ENCODE measurements around the gene LAMC3. TPM values are rescaled to one million over a fixed set of nuclear protein-coding genes. Genes with fewer than 3 reads are reported as not detected.

Gene LAMC3
- total RNA-seq, 6 experiments from 2014 or later: 2.7 to 14.3 (median 3.7) TPM

GRCh38 chr9:131072107-131072870 lies 63.3 kb downstream of the LAMC3 start:
- H3K4me1 ChIP-seq: peaks cover 0 to 10% (median 0%) of the 10 kb centered on the region in 4 donors
- H3K4me3 ChIP-seq: no peak overlapping the region
- no peaks in the 10 kb centered on the region for H3K36me3 ChIP-seq
- TF ChIP-seq, protein P1, sequence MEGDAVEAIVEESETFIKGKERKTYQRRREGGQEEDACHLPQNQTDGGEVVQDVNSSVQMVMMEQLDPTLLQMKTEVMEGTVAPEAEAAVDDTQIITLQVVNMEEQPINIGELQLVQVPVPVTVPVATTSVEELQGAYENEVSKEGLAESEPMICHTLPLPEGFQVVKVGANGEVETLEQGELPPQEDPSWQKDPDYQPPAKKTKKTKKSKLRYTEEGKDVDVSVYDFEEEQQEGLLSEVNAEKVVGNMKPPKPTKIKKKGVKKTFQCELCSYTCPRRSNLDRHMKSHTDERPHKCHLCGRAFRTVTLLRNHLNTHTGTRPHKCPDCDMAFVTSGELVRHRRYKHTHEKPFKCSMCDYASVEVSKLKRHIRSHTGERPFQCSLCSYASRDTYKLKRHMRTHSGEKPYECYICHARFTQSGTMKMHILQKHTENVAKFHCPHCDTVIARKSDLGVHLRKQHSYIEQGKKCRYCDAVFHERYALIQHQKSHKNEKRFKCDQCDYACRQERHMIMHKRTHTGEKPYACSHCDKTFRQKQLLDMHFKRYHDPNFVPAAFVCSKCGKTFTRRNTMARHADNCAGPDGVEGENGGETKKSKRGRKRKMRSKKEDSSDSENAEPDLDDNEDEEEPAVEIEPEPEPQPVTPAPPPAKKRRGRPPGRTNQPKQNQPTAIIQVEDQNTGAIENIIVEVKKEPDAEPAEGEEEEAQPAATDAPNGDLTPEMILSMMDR (IDR thresholded peaks at IDR 0.05): no peak
- intact Hi-C loops (cut with DNase I): no loop called here
- ATAC-seq (no peak), DNase-seq (no peak)
- no peaks in the 10 kb centered on the region for H3K27me3 ChIP-seq
- H3K27ac ChIP-seq: no peak overlapping the region
- WGBS (ENCODE audit: insufficient coverage, low coverage, low lambda C conversion rate, missing lambda C conversion rate): 91% methylated on average over 6 of the region's 16 CpGs
- H3K9me3 ChIP-seq: no peaks in the 10 kb centered on the region

GRCh38 chr9:131072871-131073237 lies 63.9 kb downstream of the LAMC3 start:
- DNase-seq: no peak
- Histone ChIP-seq H3K9me3 (no peaks in the 10 kb centered on the region), H3K4me3 (no peak overlapping the region), H3K27ac (no peak overlapping the region), H3K36me3 (no peaks in the 10 kb centered on the region), H3K27me3 (no peaks in the 10 kb centered on the region), H3K4me1 (peaks cover 0 to 9% (median 0%) of the 10 kb centered on the region in 4 donors)
- intact Hi-C loops (cut with DNase I): no loop called here
- 80% methylated on average over 4 of the region's 9 CpGs for WGBS (ENCODE audit: insufficient coverage, low coverage, low lambda C conversion rate, missing lambda C conversion rate)
- TF ChIP-seq, protein P1 (IDR thresholded peaks at IDR 0.05): no peak
- no peak for ATAC-seq

DNA sequence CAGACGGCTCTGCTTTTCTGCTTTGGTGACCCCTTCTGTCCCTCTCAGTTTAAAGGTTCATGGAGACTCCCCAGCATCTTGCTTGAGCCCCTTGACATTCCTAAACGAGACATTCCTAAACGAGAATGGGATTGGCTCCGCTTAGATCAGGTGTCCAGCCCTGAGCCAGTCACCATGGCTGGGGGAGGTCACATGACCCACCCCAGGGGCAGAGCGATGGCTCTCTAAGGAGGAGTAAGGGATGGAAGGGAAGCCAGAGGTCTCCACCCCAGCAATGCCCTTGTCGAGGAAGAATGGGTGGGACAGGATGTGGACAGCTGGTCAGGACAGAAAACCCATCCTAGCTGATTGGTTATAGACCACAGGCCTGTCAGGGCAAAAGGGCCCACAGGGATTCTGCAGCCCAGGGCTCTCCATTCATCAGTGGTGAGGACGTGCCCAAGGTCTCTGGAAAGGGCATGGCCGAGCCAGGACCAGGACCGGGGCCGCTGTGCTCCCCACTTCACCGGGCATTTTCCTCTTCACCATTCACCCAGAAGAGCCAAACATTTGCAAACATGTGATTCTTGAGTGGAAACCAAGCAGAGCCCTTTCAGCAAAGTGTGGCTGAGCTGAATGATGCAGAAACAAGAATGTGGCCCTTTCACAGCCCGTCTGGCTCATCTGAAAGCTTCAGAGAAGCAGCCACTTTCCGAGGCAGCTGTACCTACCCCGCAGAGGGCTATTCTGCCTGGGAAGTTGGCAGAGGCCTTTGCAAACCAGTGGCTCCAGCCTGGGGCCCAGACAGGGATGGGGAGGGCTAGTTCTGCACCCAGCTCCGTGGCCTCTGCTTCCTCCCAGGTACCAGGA lies 67.6 kb downstream of the LAMC3 start:
- DNase-seq: no peak
- no peaks in the 10 kb centered on the region for H3K9me3 ChIP-seq
- H3K27me3 ChIP-seq: no peaks in the 10 kb centered on the region
- H3K27ac ChIP-seq: no peak overlapping the region
- 52% methylated on average over 5 of the region's 15 CpGs for WGBS (ENCODE audit: insufficient coverage, low coverage, low lambda C conversion rate, missing lambda C conversion rate)
- H3K36me3 ChIP-seq: no peaks in the 10 kb centered on the region
- no peaks in the 10 kb centered on the region for H3K4me1 ChIP-seq
- no peak for ATAC-seq
- no peak for TF ChIP-seq POLR2A (IDR thresholded peaks at IDR 0.05)
- TF ChIP-seq, protein P1 (IDR thresholded peaks at IDR 0.05): no peak
- intact Hi-C loops (cut with DNase I): no loop called here
- no peak overlapping the region for H3K4me3 ChIP-seq

DNA sequence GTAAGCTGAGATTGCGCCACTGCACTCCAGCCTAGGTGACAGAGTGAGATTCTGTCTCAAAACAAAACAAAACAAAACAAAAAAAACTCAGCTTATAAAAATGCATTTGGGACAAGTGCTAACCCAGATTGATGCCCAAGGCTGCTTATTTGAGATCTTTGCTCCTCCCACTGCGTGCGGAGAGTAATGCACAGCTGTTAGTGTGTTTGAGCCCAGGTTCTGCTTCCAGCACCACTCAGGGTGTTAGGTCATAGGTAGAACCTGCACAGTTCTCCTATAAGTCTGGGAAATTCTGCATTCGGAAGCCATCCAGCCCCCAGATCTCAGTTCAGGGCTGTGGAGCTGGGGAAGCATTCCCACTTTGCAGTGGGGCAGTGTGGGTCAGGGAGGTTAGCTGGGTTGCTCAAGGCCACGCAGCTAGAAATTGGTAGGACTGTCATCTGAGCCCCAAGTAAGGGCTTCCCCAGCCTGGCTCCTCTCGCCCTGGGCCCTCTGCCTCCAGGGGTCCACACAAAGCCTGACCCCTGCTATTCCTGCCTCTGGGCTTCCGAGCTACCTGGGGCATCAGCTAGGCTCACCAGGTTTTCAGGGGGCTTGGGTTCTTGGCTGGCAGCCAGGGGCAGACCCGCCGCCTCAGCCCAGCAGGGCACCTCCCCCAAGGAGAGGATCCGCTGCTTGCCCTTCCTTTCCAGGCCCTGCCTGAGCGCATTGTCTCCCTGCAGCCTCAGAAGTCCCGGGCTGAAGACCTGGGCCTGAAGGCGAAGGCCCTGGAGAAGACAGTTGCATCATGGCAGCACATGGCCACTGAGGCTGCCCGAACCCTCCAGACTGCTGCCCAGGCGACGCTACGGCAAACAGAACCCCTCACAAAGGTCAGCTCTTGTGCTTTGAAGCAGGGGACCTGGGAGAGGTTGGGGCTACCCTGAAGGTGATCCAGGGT lies 69.7 kb downstream of the LAMC3 start:
- no peak overlapping the region for H3K27ac ChIP-seq
- H3K36me3 ChIP-seq: no peaks in the 10 kb centered on the region
- ATAC-seq (no peak), DNase-seq (no peak)
- H3K4me3 ChIP-seq: no peak overlapping the region
- no peaks in the 10 kb centered on the region for H3K27me3 ChIP-seq
- H3K9me3 ChIP-seq: no peaks in the 10 kb centered on the region
- no peaks in the 10 kb centered on the region for H3K4me1 ChIP-seq
- intact Hi-C loops (cut with DNase I): no loop called here
- TF ChIP-seq, protein P1 (IDR thresholded peaks at IDR 0.05): no peak
- TF ChIP-seq POLR2A (IDR thresholded peaks at IDR 0.05): no peak
- WGBS (ENCODE audit: insufficient coverage, low coverage, low lambda C conversion rate, missing lambda C conversion rate): 61% methylated on average over 3 of the region's 17 CpGs

Measured in right lobe of liver (tissue), 6 donors.